Activated CD4-positive, alpha-beta memory T cell treated with anti-CD3 and anti-CD28 coated beads for 36 hours (primary cell): ENCODE data around the gene SCLT1. TPM values are rescaled to one million over a fixed set of nuclear protein-coding genes. Genes with fewer than 3 reads are reported as not detected.

Experiments used
- CTCF ChIA-PET: fragments of 350-600 bp; sonication (Branson Sonifier 250); formaldehyde crosslinking; loops from one replicate; lab custom pipeline; 2021; ENCODE audit warnings: antibody characterized with exemption, inconsistent platforms; lab: Charles Lee
- POLR2A ChIA-PET: fragments of 350-600 bp; sonication (Branson Sonifier 250); formaldehyde crosslinking; loops from one replicate; lab custom pipeline; 2021; ENCODE audit warnings: antibody characterized with exemption; lab: Charles Lee
- DNase-seq: peaks from one replicate; pipeline ENCODE4 v3.0.0-alpha.2; 2020
- H3K27ac Mint-ChIP-seq: one replicate; pipeline ENCODE4 v1.8.0; 2021; ENCODE audit warnings: mixed read lengths
- H3K27me3 Mint-ChIP-seq: one replicate; pipeline ENCODE4 v1.8.0; 2021; ENCODE audit warnings: mixed read lengths
- H3K36me3 Mint-ChIP-seq: one replicate; pipeline ENCODE4 v1.8.0; 2021; ENCODE audit warnings: mixed read lengths
- H3K4me1 Mint-ChIP-seq: one replicate; pipeline ENCODE4 v1.8.0; 2021; ENCODE audit warnings: low read depth, mixed read lengths
- H3K4me3 Mint-ChIP-seq: one replicate; pipeline ENCODE4 v1.8.0; 2021; ENCODE audit warnings: mild to moderate bottlenecking, mixed read lengths
- H3K9me3 Mint-ChIP-seq: one replicate; pipeline ENCODE4 v1.8.0; 2021; ENCODE audit warnings: mixed read lengths
- intact Hi-C: fragments of 100-400 bp; cut with micrococcal nuclease; formaldehyde crosslinking; loops from one replicate; pipeline ENCODE4 v1.15.1; 2023
- total RNA-seq, 2 experiments: library from RNA; stranded (reverse); gene quantifications; one replicate each; pipeline ENCODE4 v1.2.3, GENCODE V29; 2021

The SCLT1 gene
- total RNA-seq, 2 experiments from 2014 or later: 20.8 to 20.9 TPM

GRCh38 chr4:129064717-129065116 lies 28.6 kb downstream of the SCLT1 start:
- CTCF ChIA-PET: no interaction called here
- intact Hi-C loops: no loop called here
- Mint-ChIP-seq H3K4me3 (no peak overlapping the region), H3K9me3 (peaks cover 68% of the 10 kb centered on the region), H3K36me3 (peaks cover 63% of the 10 kb centered on the region), H3K27ac (no peak overlapping the region), H3K4me1 (no peaks in the 10 kb centered on the region), H3K27me3 (no peaks in the 10 kb centered on the region)
- POLR2A ChIA-PET: no interaction called here
- no peak for DNase-seq

- ChIA-PET POLR2A (no interaction called here), CTCF (interaction anchor here (0.6 kb wide), 1 partner anchor 55 kb away, joined by 3 read pairs; no protein-coding TSS in a partner anchor)
- Mint-ChIP-seq H3K36me3 (peaks cover 62% of the 10 kb centered on the region), H3K27me3 (no peaks in the 10 kb centered on the region), H3K4me1 (no peaks in the 10 kb centered on the region), H3K27ac (no peak overlapping the region), H3K9me3 (peaks cover 66% of the 10 kb centered on the region), H3K4me3 (no peak overlapping the region)
- DNase-seq: no peak
- intact Hi-C loops: no loop called here
Measured at GRCh38 chr4:129063640-129064039, 29.7 kb downstream of the SCLT1 start.

GRCh38 chr4:129062580-129062979 lies 30.8 kb downstream of the SCLT1 start:
- CTCF ChIA-PET: interaction anchor here (0.6 kb wide), 1 partner anchor 181 kb away, joined by 3 read pairs; no protein-coding TSS in a partner anchor
- POLR2A ChIA-PET: no interaction called here
- no peak for DNase-seq
- H3K4me1 Mint-ChIP-seq: no peaks in the 10 kb centered on the region
- intact Hi-C loops: no loop called here
- no peaks in the 10 kb centered on the region for H3K27me3 Mint-ChIP-seq
- no peak overlapping the region for H3K27ac Mint-ChIP-seq
- H3K9me3 Mint-ChIP-seq: peaks cover 61% of the 10 kb centered on the region
- no peak overlapping the region for H3K4me3 Mint-ChIP-seq
- H3K36me3 Mint-ChIP-seq: peaks cover 54% of the 10 kb centered on the region

GRCh38 chr4:129059028-129059427 lies 34.3 kb downstream of the SCLT1 start:
- ChIA-PET POLR2A (no interaction called here), CTCF (no interaction called here)
- no peaks in the 10 kb centered on the region for H3K27me3 Mint-ChIP-seq
- H3K4me3 Mint-ChIP-seq: no peak overlapping the region
- DNase-seq: no peak
- intact Hi-C loops: no loop called here
- H3K9me3 Mint-ChIP-seq: peaks cover 85% of the 10 kb centered on the region
- no peaks in the 10 kb centered on the region for H3K4me1 Mint-ChIP-seq
- peaks cover 56% of the 10 kb centered on the region for H3K36me3 Mint-ChIP-seq
- H3K27ac Mint-ChIP-seq: no peak overlapping the region

- H3K36me3 Mint-ChIP-seq: peaks cover 10% of the 10 kb centered on the region
- POLR2A ChIA-PET: no interaction called here
- H3K4me1 Mint-ChIP-seq: peaks cover 14% of the 10 kb centered on the region
Measured at GRCh38 chr4:129046055-129046959, 47.0 kb downstream of the SCLT1 start.

GRCh38 chr4:129043523-129043922 lies 49.8 kb downstream of the SCLT1 start:
- intact Hi-C loops: no loop called here
- no peak overlapping the region for H3K27ac Mint-ChIP-seq

More at GRCh38 chr4:129046055-129046959, 47.0 kb downstream of the SCLT1 start:
- no peak for DNase-seq
- H3K27me3 Mint-ChIP-seq: no peaks in the 10 kb centered on the region
- H3K9me3 Mint-ChIP-seq: peaks cover 22% of the 10 kb centered on the region
- no peak overlapping the region for H3K4me3 Mint-ChIP-seq
- CTCF ChIA-PET: interaction anchor here (0.7 kb wide), 1 partner anchor 664 kb away, joined by 3 read pairs; no protein-coding TSS in a partner anchor
- no peak overlapping the region for H3K27ac Mint-ChIP-seq
- intact Hi-C loops: loop anchor here (1.0 kb wide), 1 partner anchor 47 kb away; the partner anchor contains the start of gene SCLT1

GRCh38 chr4:129040471-129040870 lies 52.9 kb downstream of the SCLT1 start:
- Mint-ChIP-seq H3K27me3 (no peaks in the 10 kb centered on the region), H3K4me1 (no peaks in the 10 kb centered on the region), H3K4me3 (no peak overlapping the region), H3K36me3 (peaks cover 12% of the 10 kb centered on the region), H3K27ac (no peak overlapping the region), H3K9me3 (no peaks in the 10 kb centered on the region)
- DNase-seq: no peak
- CTCF ChIA-PET: no interaction called here
- POLR2A ChIA-PET: no interaction called here
- intact Hi-C loops: no loop called here

More at GRCh38 chr4:129043523-129043922, 49.8 kb downstream of the SCLT1 start:
- no peaks in the 10 kb centered on the region for H3K27me3 Mint-ChIP-seq
- H3K36me3 Mint-ChIP-seq: peaks cover 7% of the 10 kb centered on the region
- H3K4me1 Mint-ChIP-seq: peaks cover 14% of the 10 kb centered on the region
- no peak overlapping the region for H3K4me3 Mint-ChIP-seq
- DNase-seq: no peak
- ChIA-PET CTCF (interaction anchor here (0.7 kb wide), 1 partner anchor 49 kb away, joined by 4 read pairs; no protein-coding TSS in a partner anchor), POLR2A (no interaction called here)
- peaks cover 6% of the 10 kb centered on the region for H3K9me3 Mint-ChIP-seq

- POLR2A ChIA-PET: interaction anchor here (1.1 kb wide), 1 partner anchor 57 kb away, joined by 3 read pairs; no protein-coding TSS in a partner anchor
- no peak for DNase-seq
- CTCF ChIA-PET: no interaction called here
- no peaks in the 10 kb centered on the region for H3K4me1 Mint-ChIP-seq
- H3K36me3 Mint-ChIP-seq: peaks cover 22% of the 10 kb centered on the region
- no peak overlapping the region for H3K4me3 Mint-ChIP-seq
- H3K27me3 Mint-ChIP-seq: no peaks in the 10 kb centered on the region
- intact Hi-C loops: no loop called here
- no peak overlapping the region for H3K27ac Mint-ChIP-seq
- H3K9me3 Mint-ChIP-seq: no peaks in the 10 kb centered on the region
Measured at GRCh38 chr4:129037093-129037492, 56.2 kb downstream of the SCLT1 start.

GRCh38 chr4:129014566-129015509 lies 78.5 kb downstream of the SCLT1 start:
- Mint-ChIP-seq H3K4me1 (no peaks in the 10 kb centered on the region), H3K4me3 (no peak overlapping the region)
- POLR2A ChIA-PET: no interaction called here

GRCh38 chr4:129008096-129008495 lies 85.2 kb downstream of the SCLT1 start:
- CTCF ChIA-PET: interaction anchor here (0.8 kb wide), 1 partner anchor 56 kb away, joined by 3 read pairs; no protein-coding TSS in a partner anchor
- Mint-ChIP-seq H3K27me3 (no peaks in the 10 kb centered on the region), H3K4me1 (no peaks in the 10 kb centered on the region), H3K9me3 (peaks cover 60% of the 10 kb centered on the region), H3K4me3 (no peak overlapping the region), H3K27ac (no peak overlapping the region), H3K36me3 (peaks cover 14% of the 10 kb centered on the region)
- no peak for DNase-seq
- POLR2A ChIA-PET: no interaction called here
- intact Hi-C loops: no loop called here

More at GRCh38 chr4:129014566-129015509, 78.5 kb downstream of the SCLT1 start:
- Mint-ChIP-seq H3K27me3 (no peaks in the 10 kb centered on the region), H3K27ac (no peak overlapping the region), H3K36me3 (peaks cover 36% of the 10 kb centered on the region), H3K9me3 (peaks cover 44% of the 10 kb centered on the region)
- intact Hi-C loops: no loop called here
- no peak for DNase-seq
- CTCF ChIA-PET: no interaction called here

GRCh38 chr4:128986908-128987307 lies 106.4 kb downstream of the SCLT1 start:
- Mint-ChIP-seq H3K27me3 (no peaks in the 10 kb centered on the region), H3K9me3 (peaks cover 2% of the 10 kb centered on the region), H3K4me3 (no peak overlapping the region), H3K36me3 (peaks cover 42% of the 10 kb centered on the region), H3K27ac (no peak overlapping the region), H3K4me1 (no peaks in the 10 kb centered on the region)
- DNase-seq: no peak
- POLR2A ChIA-PET: no interaction called here
- intact Hi-C loops: no loop called here
- CTCF ChIA-PET: no interaction called here
